Motor neuron (in vitro differentiated cells): ENCODE data around the gene PRDM16. TPM values are rescaled to one million over a fixed set of nuclear protein-coding genes. Genes with fewer than 3 reads are reported as not detected.
A peak's percentile ranks its signal among the peaks of the same experiment; 100 is the strongest.

ENCODE experiments used
- ATAC-seq, 8 experiments: fragments of 200-7000 bp; cut with Tn5 transposase; replicated peaks in 6 of 8; 2 replicates each; pipeline ENCODE4 v1.8.0; 2021; ENCODE audit warnings: mild to moderate bottlenecking in 8 of 8, moderate library complexity in 8 of 8
- H3K27ac ChIP-seq, 2 donors: fragments of 250-450 bp; sonication (Bioruptor Pico); 2 replicates each; pipeline ENCODE4 v1.9.0; 2021; ENCODE audit warnings: antibody characterized with exemption in 2 of 2, mild to moderate bottlenecking in 2 of 2, moderate library complexity in 1 of 2
- H3K4me1 ChIP-seq, 2 donors: fragments of 250-450 bp; sonication (Bioruptor Pico); replicated peaks in 1 of 2; 2 replicates each; pipeline ENCODE4 v1.6.1; 2021; ENCODE audit warnings: antibody characterized with exemption in 2 of 2, mild to moderate bottlenecking in 2 of 2, moderate library complexity in 1 of 2
- H3K4me3 ChIP-seq, 5 donors: fragments of 250-450 bp; sonication (Bioruptor Pico); 2 replicates each; pipeline ENCODE4 v1.9.0; 2021; ENCODE audit warnings: antibody characterized with exemption in 5 of 5, mild to moderate bottlenecking in 5 of 5, moderate library complexity in 4 of 5
- WGBS, 10 experiments: fragments of 450-650 bp; shearing (Covaris generic); methylation state at CpG; one replicate each; pipeline ENCODE4 v1.0.0; 2022; 5-methylcytosine and 5-hydroxymethylcytosine counted together
- in situ Hi-C, 9 experiments: fragments of 400-800 bp; cut with MboI; loops; one replicate each; pipeline ENCODE4 v1.15.0; 2021; ENCODE audit warnings: low sequenced_read_pairs in 9 of 9, low pct_unique_long_range_greater_than_20kb in 2 of 9; ENCODE audit not compliant: unreplicated experiment in 9 of 9
- total RNA-seq, 8 experiments: library from RNA; unstranded; fragments of 300-600 nt; gene quantifications; 2 replicates each; pipeline versions ENCODE4 v1.2.3 to v1.2.4, GENCODE V29; 2022

The PRDM16 gene
- total RNA-seq, 8 experiments from 2014 or later, result 0.18 to 2.9 (median 0.42) TPM

GRCh38 chr1:3262681-3263286 lies 193.8 kb downstream of the PRDM16 start:
- ATAC-seq, result no peak
- 60 to 90% (median 83%) methylated on average over 2 to 19 of the region's 26 CpGs; no CpG with 5 or more reads in 5 of the 10 experiments for whole genome bisulfite sequencing, 10 experiments
- in situ Hi-C loops, result loop anchor here in 1 of 9 experiments (25.0 kb wide), 1 partner anchor 200 kb away; the partner anchor contains the start of gene PRDM16
- H3K4me1 ChIP-seq, result no peaks in the 10 kb centered on the region
- H3K27ac ChIP-seq, result no peak overlapping the region
- H3K4me3 ChIP-seq, result no peak overlapping the region

GRCh38 chr1:3263790-3264189 lies 194.8 kb downstream of the PRDM16 start:
- no peak for ATAC-seq

GRCh38 chr1:3264456-3264855 lies 195.5 kb downstream of the PRDM16 start:
- ATAC-seq, result no peak

More at GRCh38 chr1:3263790-3264189, 194.8 kb downstream of the PRDM16 start:
- WGBS, 10 experiments, result 28 to 88% (median 54%) methylated on average over 2 to 8 of the region's 10 CpGs; no CpG with 5 or more reads in 6 of the 10 experiments
- Histone ChIP-seq H3K4me3 (no peak overlapping the region), H3K4me1 (no peaks in the 10 kb centered on the region), H3K27ac (no peak overlapping the region)
- in situ Hi-C loops, result loop anchor here in 1 of 9 experiments (25.0 kb wide), 1 partner anchor 201 kb away; the partner anchor contains the start of gene PRDM16

GRCh38 chr1:3265835-3266805 lies 197.1 kb downstream of the PRDM16 start:
- in situ Hi-C loops, result loop anchor here in 1 of 9 experiments (25.0 kb wide), 1 partner anchor 204 kb away; the partner anchor contains the start of gene PRDM16
- no peak for ATAC-seq
- WGBS, 10 experiments, result 40 to 91% (median 76%) methylated on average over 1 to 40 of the region's 53 CpGs; no CpG with 5 or more reads in 1 of the 10 experiments
- H3K4me3 ChIP-seq, result no peak overlapping the region
- H3K27ac ChIP-seq, result no peak overlapping the region
- no peaks in the 10 kb centered on the region for H3K4me1 ChIP-seq

More at GRCh38 chr1:3264456-3264855, 195.5 kb downstream of the PRDM16 start:
- Histone ChIP-seq H3K27ac (no peak overlapping the region), H3K4me1 (no peaks in the 10 kb centered on the region), H3K4me3 (no peak overlapping the region)
- 20% methylated on average over 1 of the region's 10 CpGs; no CpG with 5 or more reads in 9 of the 10 experiments for WGBS, 10 experiments
- in situ Hi-C loops, result loop anchor here in 1 of 9 experiments (25.0 kb wide), 1 partner anchor 202 kb away; the partner anchor contains the start of gene PRDM16

DNA sequence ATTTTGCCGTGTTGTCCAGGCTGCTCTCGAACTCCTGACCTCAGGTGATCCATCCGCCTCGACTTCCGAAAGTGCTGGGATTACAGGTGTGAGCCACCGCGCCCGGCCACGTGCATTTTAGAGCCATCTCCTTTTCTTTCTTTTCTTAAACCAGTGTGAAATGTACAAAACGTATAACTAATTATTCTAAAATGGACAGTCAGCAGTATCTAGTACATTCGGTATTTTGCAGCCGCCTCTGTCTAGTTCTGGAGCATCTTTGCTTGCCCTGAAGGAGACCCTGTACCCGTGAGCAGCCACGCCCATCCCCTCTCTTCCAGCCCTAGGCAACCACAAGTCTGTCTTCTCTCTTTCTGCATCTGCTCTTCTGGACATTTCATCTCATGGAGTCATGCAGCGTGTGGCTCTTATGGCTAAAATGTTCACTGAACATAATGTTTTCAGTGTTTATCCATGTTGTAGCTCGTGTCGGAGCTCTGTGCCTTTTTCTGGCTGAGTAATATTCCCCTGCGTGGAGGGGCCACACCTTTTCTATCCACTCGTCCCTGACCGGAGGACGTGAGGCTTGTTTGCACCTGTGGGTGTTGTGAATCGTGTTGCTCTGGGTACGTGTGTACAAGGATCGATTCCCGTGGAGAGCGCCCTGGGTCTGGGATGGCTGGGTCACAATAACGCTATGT lies 198.0 kb downstream of the PRDM16 start:
- Histone ChIP-seq H3K4me3 (no peak overlapping the region), H3K27ac (no peak overlapping the region), H3K4me1 (no peaks in the 10 kb centered on the region)
- ATAC-seq, result no peak
- WGBS, 10 experiments, result 56 to 100% (median 66%) methylated on average over 4 to 24 of the region's 27 CpGs; no CpG with 5 or more reads in 1 of the 10 experiments
- in situ Hi-C loops, result loop anchor here in 1 of 9 experiments (25.0 kb wide), 1 partner anchor 205 kb away; the partner anchor contains the start of gene PRDM16

DNA sequence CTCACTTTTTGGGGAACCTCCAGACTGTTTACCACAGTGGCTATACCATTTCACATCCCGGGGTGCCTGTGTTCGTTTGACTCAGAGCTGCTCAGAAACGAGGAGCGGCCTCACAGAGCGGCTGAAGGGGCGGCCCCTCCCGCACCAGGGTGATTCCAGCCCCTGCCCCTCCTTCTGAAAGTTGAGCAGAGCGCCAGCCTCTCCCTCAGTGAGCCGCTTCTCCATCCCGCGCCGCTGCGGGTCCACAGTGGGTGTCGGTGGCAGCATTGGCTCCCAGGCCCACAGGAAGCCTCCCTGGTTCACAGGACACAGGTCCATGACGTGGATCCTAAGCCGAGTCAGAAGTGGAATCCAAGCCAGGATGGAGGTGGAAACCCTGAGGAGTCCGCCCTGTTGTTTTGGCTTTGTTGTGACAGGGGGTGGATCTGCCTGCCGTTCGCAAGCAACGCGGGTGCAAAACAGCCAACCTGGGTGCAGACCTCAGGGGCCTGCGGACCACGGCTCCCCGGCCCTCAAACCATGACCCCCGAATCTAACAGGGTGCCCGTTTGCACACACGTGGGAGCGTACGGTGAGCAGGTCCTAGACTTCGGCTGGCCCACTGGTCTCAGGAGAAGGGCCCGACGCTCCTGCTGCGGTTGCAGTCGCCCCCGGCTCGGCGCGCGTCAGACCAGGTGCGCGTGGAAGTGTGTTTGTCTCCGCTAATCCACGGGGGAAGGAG lies 198.7 kb downstream of the PRDM16 start:
- 74 to 87% (median 81%) methylated on average over 2 to 31 of the region's 43 CpGs; no CpG with 5 or more reads in 4 of the 10 experiments for WGBS, 10 experiments
- H3K4me3 ChIP-seq, result no peak overlapping the region
- in situ Hi-C loops, result loop anchor here in 1 of 9 experiments (25.0 kb wide), 1 partner anchor 205 kb away; the partner anchor contains the start of gene PRDM16
- no peak for ATAC-seq
- H3K4me1 ChIP-seq, result no peaks in the 10 kb centered on the region
- no peak overlapping the region for H3K27ac ChIP-seq

- ATAC-seq, result no peak
- whole genome bisulfite sequencing, 10 experiments, result 55 to 93% (median 75%) methylated on average over 1 to 6 of the region's 11 CpGs; no CpG with 5 or more reads in 5 of the 10 experiments
- no peak overlapping the region for H3K4me3 ChIP-seq
- H3K4me1 ChIP-seq, result no peaks in the 10 kb centered on the region
- no peak overlapping the region for H3K27ac ChIP-seq
- in situ Hi-C loops, result loop anchor here in 1 of 9 experiments (25.0 kb wide), 1 partner anchor 206 kb away; the partner anchor contains the start of gene PRDM16
These were observed 199.3 kb downstream of the PRDM16 start for GRCh38 chr1:3268281-3268680.

GRCh38 chr1:3270403-3271245 lies 201.6 kb downstream of the PRDM16 start:
- no peak overlapping the region for H3K4me3 ChIP-seq
- H3K4me1 ChIP-seq, result no peaks in the 10 kb centered on the region
- WGBS, 10 experiments, result 48 to 100% (median 61%) methylated on average over 1 to 23 of the region's 27 CpGs
- in situ Hi-C loops, result loop anchor here in 1 of 9 experiments (25.0 kb wide), 1 partner anchor 208 kb away; the partner anchor contains the start of gene PRDM16
- peak in 1 of 8 experiments; percentile 10 for ATAC-seq
- no peak overlapping the region for H3K27ac ChIP-seq

GRCh38 chr1:3271866-3272265 lies 202.9 kb downstream of the PRDM16 start:
- Histone ChIP-seq H3K4me1 (peaks cover 0 to 3% of the 10 kb centered on the region in 2 donors), H3K4me3 (no peak overlapping the region), H3K27ac (no peak overlapping the region)
- 27 to 83% (median 44%) methylated on average over 1 to 6 of the region's 9 CpGs; no CpG with 5 or more reads in 4 of the 10 experiments for WGBS, 10 experiments
- ATAC-seq, result no peak
- in situ Hi-C loops, result loop anchor here in 1 of 9 experiments (25.0 kb wide), 1 partner anchor 210 kb away; the partner anchor contains the start of gene PRDM16

GRCh38 chr1:3272321-3273045 lies 203.5 kb downstream of the PRDM16 start:
- in situ Hi-C loops, result loop anchor here in 1 of 9 experiments (25.0 kb wide), 1 partner anchor 210 kb away; the partner anchor contains the start of gene PRDM16
- ATAC-seq, result no peak
- H3K27ac ChIP-seq, result no peak overlapping the region
- peaks cover 0 to 10% of the 10 kb centered on the region in 2 donors for H3K4me1 ChIP-seq
- WGBS, 10 experiments, result 0 to 100% (median 55%) methylated on average over 1 to 26 of the region's 29 CpGs; no CpG with 5 or more reads in 5 of the 10 experiments
- H3K4me3 ChIP-seq, result no peak overlapping the region
